ACHN (cell line): ENCODE measurements around the gene SCIN.
"Not testable (repeated sequence)": the region's sequence is repeated elsewhere in the genome, so short reads cannot be mapped to it uniquely, and the experiment has no call there.

ENCODE experiments used
- DNase-seq: peaks from one replicate; pipeline ENCODE4 v3.0.0-alpha.2; 2015
- in situ Hi-C: cut with HindIII; loops from 2 replicates; pipeline ENCODE4 v1.10.0; 2017; ENCODE audit warnings: low sequenced_read_pairs, low pct_ligation_motif_present, low pct_unique_long_range_greater_than_20kb

Gene SCIN

DNA sequence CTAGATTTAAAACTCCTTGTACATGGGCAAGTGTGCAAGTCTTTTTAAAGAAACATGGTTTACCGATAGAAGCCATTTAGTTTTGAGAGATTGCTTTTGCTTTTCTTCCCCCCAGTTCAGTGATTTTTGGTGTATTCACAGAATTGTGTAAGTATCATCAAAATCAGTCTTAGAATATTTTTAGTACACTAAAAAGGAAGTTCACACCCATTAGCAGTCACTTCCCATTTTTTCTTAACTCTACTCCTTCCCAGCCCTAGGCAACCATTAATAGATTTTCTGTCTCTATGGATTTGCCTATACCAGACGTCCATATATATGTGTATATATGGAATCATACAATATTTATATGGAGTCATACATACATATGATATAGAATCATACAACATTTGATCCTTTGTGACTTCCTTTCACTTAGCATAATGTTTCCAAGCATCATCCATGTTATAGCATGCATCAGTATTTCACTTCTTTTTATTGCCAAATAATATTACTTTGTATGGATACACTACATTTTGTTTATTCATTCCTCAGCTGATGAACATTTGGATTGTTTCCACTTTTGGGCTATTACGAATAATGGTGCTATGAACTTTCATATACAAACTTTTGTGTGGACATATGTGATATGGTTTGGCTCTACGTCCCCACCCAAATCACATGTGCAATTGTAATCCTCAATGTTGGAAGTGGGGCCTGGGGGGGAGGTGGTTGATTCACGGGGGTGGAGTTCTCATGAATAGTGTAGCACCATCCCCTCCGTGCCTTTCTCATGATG is 100.4 kb downstream of the SCIN start:
- no peak for DNase-seq
- in situ Hi-C loops: no loop called here

DNA sequence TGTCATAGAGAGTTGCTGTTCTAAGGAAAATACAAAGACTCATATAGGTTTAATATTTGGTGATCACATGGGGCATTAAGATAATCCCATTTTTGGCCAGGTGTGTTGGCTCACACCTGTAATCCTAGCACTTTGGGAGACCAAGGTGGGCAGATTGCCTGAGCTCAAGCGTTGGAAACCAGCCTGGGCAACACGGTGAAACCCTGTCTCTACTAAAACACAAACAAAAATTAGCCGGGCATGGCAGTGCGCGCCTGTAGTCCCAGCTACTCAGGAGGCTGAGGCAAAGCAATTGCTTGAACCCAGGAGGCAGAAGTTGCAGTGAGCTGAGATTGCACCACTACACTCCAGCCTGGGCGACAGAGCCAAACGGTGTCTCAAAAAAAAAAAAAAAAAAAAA is 102.9 kb downstream of the SCIN start:
- in situ Hi-C loops, DNase-seq: not testable (repeated sequence)

DNA sequence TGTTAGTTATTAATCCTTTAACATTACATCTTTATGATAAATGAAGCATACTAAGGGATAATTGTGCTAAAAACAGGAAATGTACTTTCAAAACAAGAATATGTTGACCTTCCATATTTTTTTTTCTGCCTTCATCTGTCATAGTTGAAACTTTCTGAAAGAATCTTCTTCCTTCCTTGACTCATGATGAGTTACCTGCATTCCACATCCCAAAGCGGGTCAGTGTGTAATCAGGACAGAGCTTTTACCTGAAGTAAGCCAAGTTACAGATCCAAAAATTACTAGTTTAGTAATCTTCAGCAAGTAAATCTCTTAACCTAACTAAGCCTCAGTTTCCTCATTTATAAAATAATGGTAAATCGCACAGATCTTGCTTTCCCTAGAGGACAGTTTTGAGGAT is 103.5 kb downstream of the SCIN start:
- in situ Hi-C loops: no loop called here

DNA sequence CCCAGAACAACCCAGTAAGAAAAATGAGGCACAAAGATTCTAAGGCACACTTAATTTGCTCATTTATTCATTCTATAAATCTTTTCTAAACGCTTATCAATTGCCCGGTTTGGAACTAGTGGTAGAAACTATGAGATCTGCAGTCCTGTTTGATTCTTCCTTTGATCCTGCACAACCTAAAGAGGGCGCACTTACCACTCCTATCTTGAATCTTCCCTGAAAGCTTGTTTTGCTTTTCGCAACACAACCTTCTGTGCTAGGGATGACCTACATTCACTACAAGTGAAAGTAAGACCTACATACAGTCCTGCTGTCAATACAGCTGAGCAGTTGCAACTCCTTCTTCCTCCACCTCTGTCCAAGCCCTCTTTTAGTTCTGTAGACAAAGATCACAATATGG is 104.3 kb downstream of the SCIN start:
- DNase-seq: peak; percentile 61
- in situ Hi-C loops: loop anchor here (25.0 kb wide), 1 partner anchor 587 kb away; no protein-coding TSS in a partner anchor

More for the DNA sequence above, 103.5 kb downstream of the SCIN start:
- DNase-seq: no peak

DNA sequence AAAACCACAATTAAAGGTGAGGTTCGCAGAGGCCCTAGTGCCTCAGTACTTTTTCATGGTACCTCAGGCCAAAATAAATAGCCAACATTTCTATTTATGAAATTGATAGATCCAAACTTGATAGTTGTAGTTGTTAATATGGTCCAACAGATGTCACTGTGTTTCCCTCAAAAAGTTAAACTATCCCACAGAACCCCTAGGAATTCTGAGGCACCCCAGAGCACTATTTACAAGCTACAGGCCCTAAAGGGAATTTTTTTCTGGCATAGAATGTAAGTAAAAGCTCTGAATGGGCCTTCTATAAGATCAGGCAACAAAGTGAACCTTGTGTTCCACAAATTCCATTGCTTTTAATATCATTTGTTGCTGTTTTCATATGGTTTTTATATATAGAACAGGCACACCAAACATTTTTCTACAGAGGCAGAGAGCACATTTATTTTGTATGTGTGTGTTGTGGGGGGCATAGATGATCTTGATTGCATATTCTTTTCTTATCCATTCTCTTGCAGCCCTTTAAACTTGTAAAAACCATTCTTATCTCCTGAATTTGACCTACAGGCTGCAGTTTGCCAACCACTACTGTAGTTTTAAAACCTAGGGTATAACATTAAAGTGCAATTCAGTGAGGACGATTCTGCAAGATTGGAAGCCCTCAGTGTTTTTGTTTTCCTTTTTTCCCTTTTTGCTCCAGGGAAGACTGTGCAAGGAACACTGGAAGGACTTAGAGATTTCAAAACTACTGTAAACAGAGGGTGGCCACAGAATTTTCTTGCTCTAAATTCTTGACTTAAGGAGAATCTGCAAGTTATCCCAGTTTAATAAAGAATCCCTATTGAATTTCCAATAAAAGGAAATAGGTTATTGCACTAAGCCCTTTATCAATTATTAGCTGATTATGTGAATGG is 113.4 kb downstream of the SCIN start:
- DNase-seq: peak; percentile 55
- in situ Hi-C loops: loop anchor here (25.0 kb wide), 1 partner anchor 578 kb away; no protein-coding TSS in a partner anchor

DNA sequence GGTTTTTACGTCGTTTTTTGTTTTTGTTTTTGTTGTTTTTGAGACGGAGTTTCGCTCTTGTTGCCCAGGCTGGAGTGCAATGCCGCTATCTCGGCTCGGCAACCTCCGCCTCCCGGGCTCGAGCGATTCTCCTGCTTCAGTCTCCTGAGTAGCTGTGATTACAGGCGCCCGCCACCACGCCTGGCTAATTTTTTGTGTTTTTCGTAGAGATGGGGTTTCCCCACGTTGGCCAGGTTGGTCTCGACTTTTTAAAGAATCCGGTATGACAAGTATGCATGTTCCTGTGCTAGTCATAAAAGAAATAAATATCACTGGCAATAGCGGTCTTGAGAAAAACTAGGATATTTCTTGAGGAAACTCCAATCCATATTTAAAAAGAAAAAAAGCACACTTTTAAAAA is 114.2 kb downstream of the SCIN start:
- in situ Hi-C loops: loop anchor here (25.0 kb wide), 1 partner anchor 578 kb away; no protein-coding TSS in a partner anchor
- DNase-seq: no peak

DNA sequence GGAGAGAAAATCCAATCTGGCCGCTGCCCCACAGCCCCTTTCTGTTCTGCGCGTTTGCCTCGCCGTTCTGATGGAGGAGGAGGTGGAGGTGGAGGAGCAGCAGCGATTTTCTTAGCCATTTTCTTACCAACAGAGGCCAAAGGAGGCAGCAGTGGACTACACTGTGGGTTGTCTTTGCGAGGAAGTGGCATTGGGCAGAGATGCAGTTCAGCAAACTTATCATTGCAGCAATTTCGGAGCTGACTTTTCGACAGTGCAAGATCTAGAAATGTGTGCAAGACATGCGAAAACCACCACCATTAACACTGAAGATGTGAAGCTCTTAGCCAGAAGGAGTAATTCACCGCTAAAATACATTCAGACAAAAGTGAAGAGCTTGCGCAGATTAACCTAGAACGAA is 115.0 kb downstream of the SCIN start:
- peak; percentile 87 for DNase-seq

DNA sequence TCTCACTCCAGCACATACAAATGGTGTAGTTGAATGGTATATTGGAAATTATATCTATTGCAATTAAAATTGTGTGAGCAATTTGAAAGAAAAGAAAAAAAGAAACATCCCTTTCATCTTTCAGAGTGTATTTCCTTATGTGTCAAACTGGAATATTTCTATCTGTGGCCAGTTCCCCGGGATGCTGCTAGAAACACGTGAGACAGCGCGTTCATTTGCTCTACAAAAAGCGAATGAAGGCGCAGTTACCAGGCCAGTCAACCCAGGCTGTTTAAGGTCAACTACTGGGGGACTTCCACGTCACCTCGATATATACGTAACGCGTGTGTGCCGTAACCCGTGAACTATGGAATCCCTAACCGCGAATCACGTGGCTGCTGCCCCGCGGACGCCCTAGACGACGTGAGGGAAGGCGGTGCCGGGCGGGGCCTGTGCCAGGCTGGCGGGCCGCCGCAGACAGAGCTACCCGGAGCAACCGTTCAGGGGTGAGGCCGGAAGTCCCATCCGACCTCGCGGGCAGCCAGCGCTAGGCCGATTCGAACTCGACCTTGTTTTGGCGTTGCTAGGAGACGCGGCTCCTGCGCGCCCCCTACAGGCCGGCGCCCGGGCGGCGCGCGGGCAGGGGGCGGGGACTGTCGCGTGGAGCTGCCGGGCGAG is 115.8 kb downstream of the SCIN start:
- in situ Hi-C loops: loop anchor here (25.0 kb wide), 1 partner anchor 576 kb away; no protein-coding TSS in a partner anchor
- peak; percentile 100 for DNase-seq

More for the DNA sequence above, 115.0 kb downstream of the SCIN start:
- in situ Hi-C loops: loop anchor here (25.0 kb wide), 1 partner anchor 577 kb away; no protein-coding TSS in a partner anchor

DNA sequence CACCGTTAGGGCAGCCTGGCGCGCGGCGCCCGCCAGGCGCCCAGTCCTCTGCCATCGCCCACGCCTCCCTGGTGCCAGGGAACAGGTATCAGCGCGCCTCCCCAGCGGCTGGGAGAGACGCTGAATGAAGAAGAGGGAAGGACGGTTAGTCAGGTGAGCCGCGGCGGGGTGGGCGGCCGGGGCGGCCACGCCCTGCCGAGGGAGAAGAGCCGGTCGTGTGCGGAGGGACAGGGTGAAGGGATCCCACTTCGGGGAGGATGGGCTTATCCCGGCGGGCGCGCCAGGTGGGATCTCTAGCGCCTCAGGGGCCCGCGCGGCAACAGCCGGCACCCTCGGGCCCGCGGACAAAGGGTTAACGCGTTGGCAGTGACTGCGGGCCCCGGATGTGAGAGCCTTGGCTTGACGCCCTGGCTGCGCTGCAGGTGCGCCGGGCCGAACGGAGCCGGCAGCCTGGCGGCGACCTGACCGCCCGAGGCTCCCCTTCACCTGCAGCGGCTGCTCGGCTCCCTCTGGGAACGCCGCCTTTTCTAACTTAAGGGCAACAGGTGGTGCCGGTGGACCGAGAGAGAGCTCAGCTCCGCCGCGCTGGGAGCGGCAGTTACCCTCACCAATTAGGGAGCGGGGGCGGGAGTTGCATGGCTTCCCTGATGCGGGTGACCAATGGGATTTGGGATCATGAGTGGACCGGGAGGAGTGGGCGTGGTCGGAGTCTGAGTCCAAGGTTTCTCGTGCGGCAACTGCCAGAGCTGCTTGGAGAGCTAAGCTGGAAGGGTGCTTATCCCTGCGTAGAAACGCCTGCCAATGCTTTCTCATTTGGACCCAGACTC is 116.6 kb downstream of the SCIN start, which contains the start of gene ARL4A:
Gene ARL4A (plus strand): TSS at position 743 of the 827 bp plus-strand sequence. CDS start 622 bp downstream, outside the sequence.
- in situ Hi-C loops: loop anchor here (25.0 kb wide), 1 partner anchor 575 kb away; no protein-coding TSS in a partner anchor
- DNase-seq: peak; percentile 100

DNA sequence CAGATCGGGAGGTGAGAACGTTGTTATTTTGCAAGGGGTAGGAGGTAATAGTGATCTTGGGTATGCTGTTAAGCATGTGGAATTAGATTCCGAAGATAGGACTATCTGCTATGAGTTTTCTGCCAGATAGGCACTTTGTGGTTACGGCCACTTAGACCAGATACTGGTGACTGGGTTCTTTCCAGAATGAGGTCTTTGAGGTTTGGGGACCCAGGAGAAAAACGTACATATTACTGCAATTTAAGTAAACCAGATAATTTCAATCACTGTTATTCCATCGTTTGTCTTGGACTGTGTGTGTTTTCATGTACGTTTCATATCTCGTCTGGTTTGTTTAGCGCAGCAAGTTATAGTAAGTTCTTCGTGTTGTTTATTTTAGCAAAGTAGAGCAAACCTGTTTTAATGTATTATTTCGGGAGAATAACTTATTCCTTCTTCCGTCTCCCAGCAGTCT is 117.2 kb downstream of the SCIN start:
- DNase-seq: no peak
- in situ Hi-C loops: loop anchor here (25.0 kb wide), 1 partner anchor 575 kb away; no protein-coding TSS in a partner anchor

DNA sequence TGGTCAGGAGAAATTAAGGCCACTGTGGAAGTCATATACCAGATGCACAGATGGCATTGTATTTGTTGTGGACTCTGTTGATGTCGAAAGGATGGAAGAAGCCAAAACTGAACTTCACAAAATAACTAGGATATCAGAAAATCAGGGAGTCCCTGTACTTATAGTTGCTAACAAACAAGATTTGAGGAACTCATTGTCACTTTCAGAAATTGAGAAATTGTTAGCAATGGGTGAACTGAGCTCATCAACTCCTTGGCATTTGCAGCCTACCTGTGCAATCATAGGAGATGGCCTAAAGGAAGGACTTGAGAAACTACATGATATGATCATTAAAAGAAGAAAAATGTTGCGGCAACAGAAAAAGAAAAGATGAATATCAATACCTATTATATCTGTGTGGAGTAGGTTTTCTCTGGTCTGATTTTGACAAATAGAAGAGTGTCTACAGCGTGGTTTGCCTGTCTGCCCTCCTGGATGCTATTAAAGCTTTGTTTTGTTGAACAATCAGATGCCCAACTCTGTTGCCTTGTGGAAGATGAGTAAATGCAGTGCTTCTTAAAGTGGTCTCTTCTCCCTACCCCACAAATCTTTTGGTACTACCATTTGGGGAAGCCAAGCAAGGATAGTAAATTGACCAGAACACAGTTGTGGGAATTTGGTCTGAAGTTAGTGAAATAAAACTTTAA is 118.1 kb downstream of the SCIN start:
- DNase-seq: not testable (repeated sequence)
- in situ Hi-C loops: loop anchor here (25.0 kb wide), 1 partner anchor 574 kb away; no protein-coding TSS in a partner anchor

DNA sequence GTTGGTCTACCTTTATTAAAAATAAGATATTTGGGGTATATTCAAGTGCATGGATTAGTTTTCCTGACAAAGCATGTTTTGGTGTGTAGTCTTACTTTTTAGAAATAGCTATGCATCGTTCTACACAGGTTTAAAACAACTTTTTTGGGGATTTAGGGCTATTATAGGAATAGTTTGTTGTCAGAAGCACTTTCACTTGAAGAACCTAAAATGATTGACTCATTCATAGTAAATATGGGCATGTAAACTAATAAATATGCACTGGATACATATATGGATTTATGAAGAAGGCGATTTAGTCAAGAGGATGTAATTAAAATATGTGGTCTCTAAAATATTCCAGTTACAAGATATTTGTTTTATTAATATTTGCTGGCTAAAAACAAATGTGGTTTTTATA is 118.9 kb downstream of the SCIN start:
- no peak for DNase-seq
- in situ Hi-C loops: loop anchor here (25.0 kb wide), 1 partner anchor 573 kb away; no protein-coding TSS in a partner anchor

DNA sequence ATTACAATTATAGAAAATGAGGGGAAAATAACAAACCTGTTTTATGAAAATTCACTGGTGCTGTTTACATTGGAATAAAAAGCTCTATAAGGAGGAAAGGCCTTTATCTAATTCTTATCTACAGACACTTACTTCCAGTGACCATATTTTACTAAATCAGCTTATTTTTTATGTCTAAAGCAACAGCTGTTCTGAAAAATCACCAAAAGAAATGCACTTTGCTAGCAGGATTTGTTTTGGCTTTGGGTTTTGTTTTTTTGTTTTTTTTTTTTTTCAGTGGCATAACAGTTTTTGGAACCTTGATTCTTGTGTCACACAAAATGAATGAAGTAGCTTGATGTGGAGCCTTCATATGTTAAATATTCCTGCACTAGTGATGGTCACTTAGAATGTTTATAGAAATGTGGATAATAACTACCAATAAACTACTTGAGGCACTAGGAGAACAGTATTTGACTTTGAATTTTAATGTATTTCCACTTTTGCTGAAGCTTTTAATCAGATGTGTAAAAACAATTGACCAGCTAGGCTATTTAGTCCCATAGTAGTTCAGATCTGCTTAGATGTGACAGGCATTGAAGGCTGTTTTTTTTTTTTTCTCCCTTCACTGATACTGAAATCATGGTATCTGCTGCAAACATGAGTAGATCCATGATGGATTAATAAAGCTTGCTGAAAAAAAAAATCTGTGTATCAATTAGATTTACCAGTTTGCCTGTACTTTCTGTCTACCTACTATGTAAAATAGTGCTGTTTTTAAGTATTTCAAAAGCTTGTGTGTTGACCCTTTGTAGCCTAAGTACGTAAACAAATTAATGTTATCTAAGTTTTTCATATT is 119.7 kb downstream of the SCIN start:
- no peak for DNase-seq
- in situ Hi-C loops: loop anchor here (25.0 kb wide), 1 partner anchor 572 kb away; no protein-coding TSS in a partner anchor

DNA sequence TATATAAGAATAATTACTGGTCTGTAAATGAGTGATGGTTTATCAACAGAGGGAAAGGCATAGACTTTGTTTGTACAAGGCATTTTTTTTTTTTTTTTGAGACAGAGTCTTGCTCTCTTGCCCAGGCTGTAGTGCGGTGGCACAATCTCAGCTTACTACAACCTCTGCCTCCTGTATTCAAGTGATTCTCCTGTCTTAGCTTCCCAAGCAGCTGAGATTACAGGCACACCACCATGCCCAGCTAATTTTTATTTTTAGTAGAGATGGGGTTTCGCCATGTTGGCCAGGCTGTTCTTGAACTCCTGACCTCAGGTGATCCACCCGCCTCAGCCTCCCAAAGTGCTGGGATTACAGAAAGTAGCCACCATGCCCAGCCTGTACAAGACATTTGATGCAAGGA is 120.9 kb downstream of the SCIN start:
- DNase-seq: not testable (repeated sequence)
- in situ Hi-C loops: loop anchor here (25.0 kb wide), 1 partner anchor 571 kb away; no protein-coding TSS in a partner anchor

DNA sequence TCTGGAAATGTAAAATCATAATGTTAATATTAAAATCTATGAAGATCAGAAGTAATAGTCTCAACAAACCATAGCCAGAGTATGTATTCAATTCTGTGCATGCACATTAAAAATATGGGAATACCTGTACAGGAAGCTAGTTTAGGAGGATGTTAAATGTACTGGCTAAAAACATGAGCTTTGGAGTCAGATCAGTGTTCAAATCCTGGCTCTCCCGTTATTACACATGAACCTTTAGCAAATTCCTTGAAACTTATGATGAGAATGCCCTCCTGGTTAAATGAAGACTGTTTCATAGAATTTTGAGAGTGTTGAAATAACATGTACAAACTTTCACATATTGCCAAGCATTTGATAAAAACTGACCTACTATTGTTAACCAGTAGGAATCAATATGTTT is 121.5 kb downstream of the SCIN start:
- DNase-seq: no peak
- in situ Hi-C loops: loop anchor here (25.0 kb wide), 1 partner anchor 570 kb away; no protein-coding TSS in a partner anchor
